GM23338 (cell line): ENCODE results near the gene OLFML3. TPM values are rescaled to one million over a fixed set of nuclear protein-coding genes. Genes with fewer than 3 reads are reported as not detected.

ENCODE experiments used
- ATAC-seq: fragments of 200-7000 bp; cut with Tn5 transposase; 3 replicates; pipeline ENCODE4 v1.9.1; 2020
- DNase-seq: peaks from one replicate; pipeline ENCODE4 v3.0.0-alpha.2; 2015; ENCODE audit warnings: low spot score
- H2AFZ ChIP-seq: fragments of 200-600 bp; sonication (generic); 2 replicates; pipeline ENCODE4 v1.8.0; 2016; ENCODE audit warnings: antibody characterized with exemption, mild to moderate bottlenecking, moderate library complexity
- H3F3A ChIP-seq: fragments of 200-600 bp; sonication (generic); replicated peaks from 2 replicates; pipeline ENCODE4 v1.8.0; 2017; ENCODE audit warnings: antibody characterized with exemption, mixed run types, low read depth
- H3K27ac ChIP-seq: fragments of 200-600 bp; sonication (generic); 2 replicates; pipeline ENCODE4 v1.6.1; 2016; ENCODE audit warnings: low read depth
- H3K27me3 ChIP-seq: fragments of 200-600 bp; sonication (generic); 2 replicates; pipeline ENCODE4 v1.8.0; 2016; ENCODE audit warnings: mild to moderate bottlenecking, mixed run types, moderate library complexity; ENCODE audit not compliant: insufficient read depth
- H3K36me3 ChIP-seq: fragments of 200-600 bp; sonication (generic); 2 replicates; pipeline ENCODE4 v1.8.0; 2016; ENCODE audit warnings: mild to moderate bottlenecking; ENCODE audit not compliant: insufficient read depth
- H3K4me1 ChIP-seq: fragments of 200-600 bp; sonication (generic); 2 replicates; pipeline ENCODE4 v1.8.0; 2016; ENCODE audit warnings: mild to moderate bottlenecking, moderate library complexity; ENCODE audit not compliant: insufficient read depth
- H3K4me2 ChIP-seq: fragments of 200-600 bp; sonication (generic); 2 replicates; pipeline ENCODE4 v1.7.1; 2017; ENCODE audit warnings: mixed run types
- H3K4me3 ChIP-seq: fragments of 200-600 bp; sonication (generic); 2 replicates; pipeline ENCODE4 v1.6.1; 2016; ENCODE audit warnings: mixed run types
- H3K79me2 ChIP-seq: fragments of 200-600 bp; sonication (generic); replicated peaks from 2 replicates; pipeline ENCODE4 v1.8.0; 2017; ENCODE audit warnings: mild to moderate bottlenecking; ENCODE audit not compliant: insufficient read depth
- H3K9me2 ChIP-seq: fragments of 200-600 bp; sonication (generic); 2 replicates; pipeline ENCODE4 v1.8.0; 2017; ENCODE audit not compliant: insufficient read depth
- H4K20me1 ChIP-seq: fragments of 200-600 bp; sonication (generic); replicated peaks from 2 replicates; pipeline ENCODE4 v1.8.0; 2017; ENCODE audit warnings: mild to moderate bottlenecking; ENCODE audit not compliant: insufficient read depth
- H3K27ac Mint-ChIP-seq: 2 replicates; pipeline ENCODE4 v1.8.0; 2020; ENCODE audit warnings: inconsistent platforms, mild to moderate bottlenecking, moderate library complexity, mixed read lengths
- H3K27me3 Mint-ChIP-seq: 3 replicates; pipeline ENCODE4 v1.8.0; 2022; ENCODE audit warnings: low read depth, mild to moderate bottlenecking, moderate library complexity, mixed read lengths, inconsistent platforms; ENCODE audit not compliant: insufficient read depth, poor library complexity
- H3K36me3 Mint-ChIP-seq: 3 replicates; pipeline ENCODE4 v1.8.0; 2021; ENCODE audit warnings: low read depth, mild to moderate bottlenecking, inconsistent platforms, moderate library complexity, mixed read lengths
- H3K4me1 Mint-ChIP-seq: 3 replicates; pipeline ENCODE4 v1.8.0; 2020; ENCODE audit warnings: mild to moderate bottlenecking, inconsistent platforms, mixed read lengths
- H3K4me3 Mint-ChIP-seq: 3 replicates; pipeline ENCODE4 v1.8.0; 2021; ENCODE audit warnings: moderate library complexity, mild to moderate bottlenecking, inconsistent platforms, mixed read lengths
- H3K9me3 Mint-ChIP-seq: 3 replicates; pipeline ENCODE4 v1.8.0; 2020; ENCODE audit warnings: moderate library complexity, mild to moderate bottlenecking, inconsistent platforms, mixed read lengths
- EZH2 ChIP-seq: fragments of 200-600 bp; sonication (generic); IDR thresholded peaks from one replicate; pipeline ENCODE4 v1.8.0; 2017; ENCODE audit warnings: antibody characterized with exemption, mild to moderate bottlenecking, low read depth; ENCODE audit not compliant: unreplicated experiment
- EZH2phosphoT487 ChIP-seq: fragments of 200-600 bp; sonication (generic); IDR thresholded peaks from one replicate; pipeline ENCODE4 v1.8.1; 2018; ENCODE audit warnings: antibody characterized with exemption; ENCODE audit not compliant: unreplicated experiment
- JUNB ChIP-seq: IDR thresholded peaks from one replicate; pipeline ENCODE4 v1.6.1; 2016; ENCODE audit warnings: antibody characterized with exemption; ENCODE audit not compliant: unreplicated experiment
- NANOG ChIP-seq: IDR thresholded peaks from 2 replicates; pipeline ENCODE4 v1.6.1; 2016; ENCODE audit warnings: antibody characterized with exemption, borderline replicate concordance
- polyA plus RNA-seq: library from polyadenylated mRNA; unstranded; fragments of >200 nt; fragmentation: Nextera tagmentation; extraction: Ambion mirVana; gene quantifications from 2 replicates; pipeline ENCODE4 v1.2.1, GENCODE V29; 2016
- total RNA-seq: library from RNA; depleted of rRNA; stranded (reverse); fragments of >200 nt; shearing (Covaris generic); gene quantifications from 2 replicates; pipeline ENCODE4 v1.2.3, GENCODE V29; 2014; rRNA removed

The OLFML3 gene
- total and polyA plus RNA-seq, 2 experiments from 2014 or later, result 42.8 to 69.9 TPM

DNA sequence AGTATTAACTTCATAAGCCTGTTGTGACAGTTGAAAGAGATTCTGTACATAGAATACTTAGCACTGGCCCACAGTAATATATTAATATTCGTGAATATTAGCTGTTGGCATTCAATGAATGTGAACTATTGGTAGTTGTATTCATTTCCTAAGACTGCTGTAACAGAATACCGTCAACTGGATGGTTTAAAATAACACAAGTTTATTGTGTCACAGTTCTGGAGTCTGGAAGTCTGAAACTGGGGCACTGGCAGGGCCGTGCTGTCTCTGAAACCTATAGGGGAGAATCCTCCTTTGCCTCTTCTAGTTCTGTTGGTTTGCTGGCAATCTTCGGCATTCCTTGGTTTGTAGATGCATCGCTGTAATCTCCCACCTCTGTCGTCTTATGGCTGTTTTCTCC is 47.5 kb downstream of the OLFML3 start:
- Mint-ChIP-seq H3K27me3 (peaks cover 10% of the 10 kb centered on the region), H3K9me3 (no peaks in the 10 kb centered on the region), H3K36me3 (no peaks in the 10 kb centered on the region; the same call in 2 of the 3 replicates), H3K4me3 (no peak overlapping the region), H3K27ac (no peak overlapping the region), H3K4me1 (peaks cover 29% of the 10 kb centered on the region)
- no peaks in the 10 kb centered on the region for H3K27me3 ChIP-seq
- no peaks in the 10 kb centered on the region for H3F3A ChIP-seq
- H3K4me1 ChIP-seq, result peaks cover 37% of the 10 kb centered on the region
- no peak for TF ChIP-seq EZH2phosphoT487
- no peak for TF ChIP-seq JUNB
- TF ChIP-seq EZH2, result no peak
- TF ChIP-seq NANOG, result no peak
- no peak overlapping the region for H3K27ac ChIP-seq
- no peaks in the 10 kb centered on the region for H4K20me1 ChIP-seq
- peaks cover 11% of the 10 kb centered on the region for H3K9me2 ChIP-seq
- H3K4me3 ChIP-seq, result no peak overlapping the region
- peaks cover 5% of the 10 kb centered on the region; the same call in 1 of the 2 replicates for H3K79me2 ChIP-seq
- no peak for DNase-seq
- H2AFZ ChIP-seq, result no peak overlapping the region
- H3K36me3 ChIP-seq, result no peaks in the 10 kb centered on the region
- no peak overlapping the region for H3K4me2 ChIP-seq
- no peak for ATAC-seq

Other genes starting within 250 kb of the OLFML3 start
- gene PHTF1, start 220.0 kb upstream of the OLFML3 start, total RNA-seq, result 21.6 and 24.5 TPM in 2 replicates
- 18.7 and 19.1 TPM in 2 replicates for gene PHTF1, start 220.0 kb upstream of the OLFML3 start, polyA plus RNA-seq
- gene RSBN1, start 167.0 kb upstream of the OLFML3 start, total RNA-seq, result 15.4 and 29.9 TPM in 2 replicates
- gene RSBN1, start 167.0 kb upstream of the OLFML3 start, polyA plus RNA-seq, result 17.4 and 18.9 TPM in 2 replicates
- not detected in 2 replicates for gene PTPN22, start 107.8 kb upstream of the OLFML3 start, total RNA-seq
- gene PTPN22, start 107.8 kb upstream of the OLFML3 start, polyA plus RNA-seq, result 0.08 and 0.40 TPM in 2 replicates
- 0.78 TPM in 1 of 2 replicates, not detected in the other for gene BCL2L15, start 91.9 kb upstream of the OLFML3 start, total RNA-seq
- gene BCL2L15, start 91.9 kb upstream of the OLFML3 start, polyA plus RNA-seq, result 0.40 TPM in 1 of 2 replicates, not detected in the other
- 12.7 and 13.4 TPM in 2 replicates for gene AP4B1, start 74.7 kb upstream of the OLFML3 start, total RNA-seq
- gene AP4B1, start 74.7 kb upstream of the OLFML3 start, polyA plus RNA-seq, result 4.4 and 7.5 TPM in 2 replicates
- 8.7 and 9.7 TPM in 2 replicates for gene DCLRE1B, start 74.1 kb upstream of the OLFML3 start, total RNA-seq
- 6.3 and 6.9 TPM in 2 replicates for gene DCLRE1B, start 74.1 kb upstream of the OLFML3 start, polyA plus RNA-seq
- gene HIPK1, start 50.1 kb upstream of the OLFML3 start, total RNA-seq, result 44.4 and 47.5 TPM in 2 replicates
- gene HIPK1, start 50.1 kb upstream of the OLFML3 start, polyA plus RNA-seq, result 13.6 and 14.3 TPM in 2 replicates
- gene SYT6, start 174.4 kb downstream of the OLFML3 start, total RNA-seq, result 41.7 and 42.6 TPM in 2 replicates
- gene SYT6, start 174.4 kb downstream of the OLFML3 start, polyA plus RNA-seq, result 25.4 and 31.2 TPM in 2 replicates